Stomach (tissue), 9 donors: ENCODE measurements around the gene SVIL. TPM values are rescaled to one million over a fixed set of nuclear protein-coding genes. Genes with fewer than 3 reads are reported as not detected.

Experiments used
- DNase-seq, 2 donors: peaks; one replicate each; pipeline versions ENCODE4 v3.0.0 to v3.0.0-alpha.2; 2013 to 2019
- H3K27ac ChIP-seq, 5 donors: fragments of 200-600 bp in 4 of 5; sonication (generic) in 4 of 5; one replicate each; pipeline ENCODE4 v1.5.1; 2013 to 2019; ENCODE audit warnings: mild to moderate bottlenecking in 1 of 5, moderate library complexity in 1 of 5
- H3K27me3 ChIP-seq, 3 donors: fragments of 200-600 bp; sonication (generic); one replicate each; pipeline ENCODE4 v1.5.1; 2017 to 2019; ENCODE audit warnings: mixed run types in 1 of 3
- H3K36me3 ChIP-seq, 4 donors: fragments of 200-600 bp; sonication (generic); 1 replicate in 3 of 4; 2 replicates in 1 of 4; pipeline ENCODE4 v1.5.1; 2016 to 2019
- H3K4me1 ChIP-seq, 4 donors: fragments of 200-600 bp; sonication (generic); one replicate each; pipeline ENCODE4 v1.5.1; 2016 to 2019
- H3K4me3 ChIP-seq, 4 donors: fragments of 200-600 bp; sonication (generic) in 3 of 4; one replicate each; pipeline ENCODE4 v1.5.1; 2016 to 2019; ENCODE audit warnings: mild to moderate bottlenecking in 1 of 4
- H3K9me3 ChIP-seq, 4 donors: fragments of 200-600 bp; sonication (generic); one replicate each; pipeline ENCODE4 v1.5.1; 2016 to 2019
- EP300 ChIP-seq: sonication (generic); formaldehyde crosslinking; IDR thresholded peaks from one replicate; pipeline ENCODE4 v1.6.1; 2017; ENCODE audit warnings: antibody characterized with exemption
- POLR2A ChIP-seq, 4 donors: fragments of 450-650 bp; IDR thresholded peaks; one replicate each; pipeline ENCODE4 v1.6.1; 2016; ENCODE audit warnings: antibody characterized with exemption in 4 of 4, control low read depth in 2 of 4, mild to moderate bottlenecking in 1 of 4, moderate library complexity in 1 of 4
- POLR2AphosphoS5 ChIP-seq, 3 donors: sonication (generic); formaldehyde crosslinking; IDR thresholded peaks; one replicate each; pipeline ENCODE4 v1.6.1; 2016; ENCODE audit warnings: antibody characterized with exemption in 3 of 3
- WGBS, 5 donors: extraction: QIAGEN DNeasy Blood & Tissue Kit in 3 of 5; methylation state at CpG; one replicate each; pipeline versions ENCODE4 v1.1.5 to v1.1.7; 2013 to 2018; 5-methylcytosine and 5-hydroxymethylcytosine counted together
- intact Hi-C: fragments of 100-400 bp; cut with DNase I; formaldehyde crosslinking; loops from one replicate; pipeline ENCODE4 v1.15.1; 2023; ENCODE audit warnings: low total_unique reads
- polyA plus RNA-seq, 3 donors: library from polyadenylated mRNA; stranded (reverse); fragments of 200-250 nt; gene quantifications; one replicate each; pipeline ENCODE4 v1.2.3, GENCODE V29; 2013
- total RNA-seq, 5 donors: library from RNA; depleted of rRNA; stranded (reverse); fragments of >200 nt; gene quantifications; one replicate each; pipeline versions ENCODE4 v1.1.0 to v1.2.3, GENCODE V29; 2014 to 2016
- TF ChIP-seq, protein P1 (sequence below), 7 experiments: fragments of 450-650 bp in 4 of 7; fragments of 200-600 bp in 3 of 7; sonication (generic) in 3 of 7; IDR thresholded peaks; one replicate each; pipeline ENCODE4 v1.5.1; 2016 to 2019; ENCODE audit warnings: antibody characterized with exemption in 7 of 7, control low read depth in 2 of 7, mild to moderate bottlenecking in 1 of 7
- donor health status: healthy with polysubstance abuse.
- donor health status: Bipolar disorder and iron deficiency.
- donor health status: healthy.

Gene SVIL
- total and polyA plus RNA-seq, 8 donors, result 6.8 to 400 (median 112) TPM

DNA sequence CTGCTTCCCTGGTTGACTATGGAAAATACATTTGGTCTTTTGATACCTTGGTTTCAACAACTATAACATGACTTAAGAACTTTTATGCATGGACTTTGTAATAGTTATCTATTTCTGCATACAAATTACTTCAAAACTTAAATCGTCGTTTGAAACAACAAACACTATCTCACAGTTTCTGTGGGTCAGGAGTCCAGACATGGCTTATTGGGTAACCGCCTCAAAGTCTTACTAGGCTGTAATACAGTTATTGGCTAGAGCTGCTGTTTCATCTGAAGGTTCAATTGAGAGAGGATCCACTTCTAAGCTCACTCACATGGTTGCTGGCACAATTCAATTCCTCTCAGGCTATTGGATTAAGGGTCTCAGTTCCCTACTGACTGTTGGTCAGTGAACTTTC is 210.8 kb downstream of the SVIL start:
- H3K9me3 ChIP-seq, result no peaks in the 10 kb centered on the region
- intact Hi-C loops, result no loop called here
- H3K4me1 ChIP-seq, result peaks cover 0 to 21% (median 0%) of the 10 kb centered on the region in 4 donors
- TF ChIP-seq, protein P1, sequence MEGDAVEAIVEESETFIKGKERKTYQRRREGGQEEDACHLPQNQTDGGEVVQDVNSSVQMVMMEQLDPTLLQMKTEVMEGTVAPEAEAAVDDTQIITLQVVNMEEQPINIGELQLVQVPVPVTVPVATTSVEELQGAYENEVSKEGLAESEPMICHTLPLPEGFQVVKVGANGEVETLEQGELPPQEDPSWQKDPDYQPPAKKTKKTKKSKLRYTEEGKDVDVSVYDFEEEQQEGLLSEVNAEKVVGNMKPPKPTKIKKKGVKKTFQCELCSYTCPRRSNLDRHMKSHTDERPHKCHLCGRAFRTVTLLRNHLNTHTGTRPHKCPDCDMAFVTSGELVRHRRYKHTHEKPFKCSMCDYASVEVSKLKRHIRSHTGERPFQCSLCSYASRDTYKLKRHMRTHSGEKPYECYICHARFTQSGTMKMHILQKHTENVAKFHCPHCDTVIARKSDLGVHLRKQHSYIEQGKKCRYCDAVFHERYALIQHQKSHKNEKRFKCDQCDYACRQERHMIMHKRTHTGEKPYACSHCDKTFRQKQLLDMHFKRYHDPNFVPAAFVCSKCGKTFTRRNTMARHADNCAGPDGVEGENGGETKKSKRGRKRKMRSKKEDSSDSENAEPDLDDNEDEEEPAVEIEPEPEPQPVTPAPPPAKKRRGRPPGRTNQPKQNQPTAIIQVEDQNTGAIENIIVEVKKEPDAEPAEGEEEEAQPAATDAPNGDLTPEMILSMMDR (IDR thresholded peaks at IDR 0.05), result no peak
- TF ChIP-seq POLR2A (IDR thresholded peaks at IDR 0.05) (no peak), EP300 (no peak), POLR2AphosphoS5 (IDR thresholded peaks at IDR 0.05) (no peak)
- no peaks in the 10 kb centered on the region for H3K27me3 ChIP-seq
- peaks cover 18 to 71% (median 48%) of the 10 kb centered on the region in 4 donors for H3K36me3 ChIP-seq
- H3K4me3 ChIP-seq, result no peak overlapping the region
- H3K27ac ChIP-seq, result no peak overlapping the region
- DNase-seq, result no peak
- WGBS, 5 donors, result 92 to 97% (median 96%) methylated on average over 3 of the region's 3 CpGs

DNA sequence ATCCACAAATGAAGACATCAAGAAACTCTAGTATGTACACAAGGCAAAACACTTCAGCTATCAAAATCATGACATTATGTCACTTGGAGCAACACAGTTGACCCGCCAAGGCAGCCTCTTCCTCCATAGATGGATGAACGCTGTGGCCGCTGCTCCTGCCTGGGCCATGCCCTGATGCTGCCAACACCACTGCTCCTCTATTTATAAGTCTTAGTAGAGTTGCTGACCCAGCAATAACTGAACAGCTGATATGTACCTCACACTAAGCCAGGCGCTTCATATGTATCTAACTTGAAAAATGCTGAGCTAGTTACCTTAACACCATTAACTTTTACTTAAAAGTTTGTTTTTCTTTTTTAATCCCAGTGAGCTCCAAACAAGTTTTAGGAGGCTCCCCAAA is 214.0 kb downstream of the SVIL start:
- WGBS, 5 donors, result 92 to 99% (median 98%) methylated on average over 4 of the region's 4 CpGs
- Histone ChIP-seq H3K27ac (no peak overlapping the region), H3K4me3 (no peak overlapping the region), H3K36me3 (peaks cover 19 to 69% (median 64%) of the 10 kb centered on the region in 4 donors), H3K4me1 (peaks cover 0 to 18% (median 2%) of the 10 kb centered on the region in 4 donors), H3K27me3 (no peaks in the 10 kb centered on the region), H3K9me3 (no peaks in the 10 kb centered on the region)
- intact Hi-C loops, result no loop called here
- TF ChIP-seq POLR2A (IDR thresholded peaks at IDR 0.05), result no peak
- TF ChIP-seq EP300, result no peak
- no peak for TF ChIP-seq POLR2AphosphoS5 (IDR thresholded peaks at IDR 0.05)
- TF ChIP-seq, protein P1 (IDR thresholded peaks at IDR 0.05), result no peak
- DNase-seq, result no peak

DNA sequence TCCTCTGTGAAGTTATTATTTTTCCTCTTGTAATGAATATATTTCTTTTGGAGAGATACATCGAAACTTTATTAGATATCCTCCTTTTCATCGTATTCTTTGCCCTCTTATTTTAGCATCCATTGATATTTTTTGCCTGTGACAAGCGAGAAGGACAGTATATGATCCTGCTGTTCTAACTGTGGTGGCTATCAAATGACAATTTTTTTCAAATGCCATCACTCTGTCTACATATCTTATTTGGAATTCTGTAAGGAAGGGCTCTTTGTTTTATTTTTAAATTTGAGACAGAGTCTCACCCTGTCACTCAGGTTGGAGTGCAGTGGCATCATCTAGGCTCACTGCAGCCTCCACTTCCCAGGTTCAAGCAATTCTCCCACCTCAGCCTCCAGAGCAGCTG is 217.4 kb downstream of the SVIL start:
- Histone ChIP-seq H3K9me3 (no peaks in the 10 kb centered on the region), H3K4me3 (no peak overlapping the region), H3K27ac (no peak overlapping the region), H3K27me3 (no peaks in the 10 kb centered on the region), H3K36me3 (peaks cover 17 to 52% (median 46%) of the 10 kb centered on the region in 4 donors), H3K4me1 (peaks cover 0 to 50% (median 22%) of the 10 kb centered on the region in 4 donors)
- intact Hi-C loops, result no loop called here
- 91 to 98% (median 94%) methylated on average over 3 of the region's 3 CpGs for WGBS, 5 donors
- no peak for DNase-seq
- TF ChIP-seq EP300 (no peak), POLR2A (IDR thresholded peaks at IDR 0.05) (no peak), POLR2AphosphoS5 (IDR thresholded peaks at IDR 0.05) (no peak)
- TF ChIP-seq, protein P1 (IDR thresholded peaks at IDR 0.05), result no peak

DNA sequence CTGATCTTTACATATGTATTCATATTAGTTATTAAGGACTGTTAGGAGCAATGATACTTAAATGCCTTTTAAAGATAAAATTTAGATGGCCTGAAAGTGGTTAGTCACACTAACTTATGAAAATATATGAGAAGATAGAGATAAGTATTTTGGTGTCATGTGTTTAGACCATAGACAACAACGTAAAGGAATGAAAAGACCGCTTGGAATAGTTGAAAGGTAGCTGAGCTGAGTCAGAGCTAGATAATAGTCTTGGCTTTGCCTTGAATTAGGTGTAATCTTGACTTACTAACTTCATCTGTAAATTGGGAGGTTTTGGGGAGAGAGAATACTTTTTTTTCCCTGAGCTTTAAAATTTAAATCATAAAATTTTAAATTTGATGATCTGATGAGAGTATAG is 218.9 kb downstream of the SVIL start:
- DNase-seq, result no peak
- H3K4me3 ChIP-seq, result no peak overlapping the region
- H3K36me3 ChIP-seq, result peaks cover 6 to 37% (median 31%) of the 10 kb centered on the region in 4 donors
- H3K9me3 ChIP-seq, result no peaks in the 10 kb centered on the region
- WGBS, 5 donors, result 57 to 93% (median 83%) methylated on average over 2 of the region's 2 CpGs
- H3K27ac ChIP-seq, result no peak overlapping the region
- TF ChIP-seq, protein P1 (IDR thresholded peaks at IDR 0.05), result no peak
- no peak for TF ChIP-seq EP300
- TF ChIP-seq POLR2A (IDR thresholded peaks at IDR 0.05), result no peak
- TF ChIP-seq POLR2AphosphoS5 (IDR thresholded peaks at IDR 0.05), result no peak
- intact Hi-C loops, result no loop called here
- no peaks in the 10 kb centered on the region for H3K27me3 ChIP-seq
- H3K4me1 ChIP-seq, result peaks cover 13 to 63% (median 34%) of the 10 kb centered on the region in 4 donors
